Measurements from ENCODE around the gene SUGP1. TPM values are rescaled to one million over a fixed set of nuclear protein-coding genes. Genes with fewer than 3 reads are reported as not detected.
"Not testable (repeated sequence)": the region's sequence is repeated elsewhere in the genome, so short reads cannot be mapped to it uniquely, and the experiment has no call there.

The SUGP1 gene
- total RNA-seq, 1 experiment from 2014 or later = 81.3 TPM

DNA sequence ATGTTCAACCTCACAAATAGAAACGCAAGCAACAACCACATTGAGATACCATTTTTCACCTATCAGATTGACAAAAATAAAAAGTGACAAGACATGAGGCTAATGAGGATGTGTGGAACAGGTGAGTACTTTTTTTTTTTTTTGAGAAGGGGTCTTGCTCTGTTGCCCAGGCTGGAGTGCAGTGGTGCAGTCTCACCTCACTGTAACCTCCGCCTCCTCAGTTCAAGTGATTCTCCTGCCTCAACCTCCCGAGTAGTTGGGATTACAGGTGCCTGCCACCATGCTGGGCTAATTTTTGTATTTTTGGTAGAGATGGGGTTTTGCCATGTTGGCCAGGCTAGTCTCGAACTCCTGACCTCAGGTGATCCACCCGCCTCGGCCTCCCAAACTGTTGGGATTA, 66.9 kb downstream of the SUGP1 start:
- H3K27ac Mint-ChIP-seq; H3K4me1 Mint-ChIP-seq; DNase-seq (ENCODE audit: low spot score); ATAC-seq; H3K36me3 Mint-ChIP-seq; H3K4me3 Mint-ChIP-seq; H3K9me3 Mint-ChIP-seq; POLR2A ChIA-PET: not testable (repeated sequence)
- H3K27me3 Mint-ChIP-seq (ENCODE audit: low read depth) = peaks cover 64% of the 10 kb centered on the region
- TF ChIP-seq ZNF121 (CRISPR knock-in tag; IDR thresholded peaks at IDR 0.05) = peak; percentile 50; the same call in 1 of the 2 replicates
- CTCF ChIA-PET = interaction anchor here (0.6 to 0.7 kb wide), 2 partner anchors 61 to 87 kb away, joined by 3 to 5 read pairs; no protein-coding TSS in a partner anchor

DNA sequence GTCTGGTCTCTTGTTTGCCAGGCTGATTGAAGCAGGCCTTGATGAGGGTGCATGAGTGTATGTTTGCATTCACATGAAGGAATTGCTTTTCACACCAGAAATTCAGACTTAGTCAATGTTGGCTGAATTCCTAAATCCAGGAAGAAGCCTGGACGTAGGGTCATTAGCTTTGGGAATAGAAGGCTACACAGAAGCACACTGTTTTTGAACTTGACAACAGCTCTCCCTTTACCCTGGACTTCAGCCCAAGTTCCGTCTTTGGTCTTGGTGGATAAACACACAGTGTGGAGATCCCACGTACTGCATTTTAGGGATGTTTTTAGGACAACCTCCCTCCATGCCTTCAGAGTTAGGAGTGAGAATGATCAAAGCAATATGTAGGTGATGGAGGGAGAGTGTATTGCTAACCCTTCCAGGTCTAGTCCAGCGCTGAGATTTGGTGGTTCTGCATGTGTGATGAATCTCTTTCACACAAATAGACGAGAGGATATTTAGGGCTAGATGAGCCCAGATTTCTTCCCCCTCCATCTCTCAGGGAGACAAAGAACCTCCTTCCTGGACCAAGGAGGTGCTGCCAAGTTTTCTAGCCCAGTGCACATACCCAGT, 70.0 kb downstream of the SUGP1 start:
- ChIA-PET CTCF (interaction anchor here (1.6 kb wide), 1 partner anchor 25 kb away, joined by 5 read pairs; no protein-coding TSS in a partner anchor), POLR2A (no interaction called here)
- Mint-ChIP-seq H3K27ac (no peak overlapping the region), H3K4me3 (no peak overlapping the region), H3K4me1 (no peaks in the 10 kb centered on the region), H3K9me3 (no peaks in the 10 kb centered on the region), H3K36me3 (no peaks in the 10 kb centered on the region), H3K27me3 (ENCODE audit: low read depth) (peaks cover 65% of the 10 kb centered on the region)
- TF ChIP-seq SMAD3 (CRISPR knock-in tag; IDR thresholded peaks at IDR 0.05; ENCODE audit: borderline replicate concordance) = no peak
- TF ChIP-seq ATF1 (CRISPR knock-in tag; IDR thresholded peaks at IDR 0.05) = no peak
- TF ChIP-seq RELA (CRISPR knock-in tag; IDR thresholded peaks at IDR 0.05; ENCODE audit: borderline replicate concordance) = no peak
- no peak for TF ChIP-seq ZNF416 (CRISPR knock-in tag; IDR thresholded peaks at IDR 0.05)
- TF ChIP-seq EMX1 (CRISPR knock-in tag; IDR thresholded peaks at IDR 0.05) = no peak
- TF ChIP-seq ZNF219 (CRISPR knock-in tag; IDR thresholded peaks at IDR 0.05; ENCODE audit: borderline replicate concordance) = no peak
- TF ChIP-seq, protein P1, sequence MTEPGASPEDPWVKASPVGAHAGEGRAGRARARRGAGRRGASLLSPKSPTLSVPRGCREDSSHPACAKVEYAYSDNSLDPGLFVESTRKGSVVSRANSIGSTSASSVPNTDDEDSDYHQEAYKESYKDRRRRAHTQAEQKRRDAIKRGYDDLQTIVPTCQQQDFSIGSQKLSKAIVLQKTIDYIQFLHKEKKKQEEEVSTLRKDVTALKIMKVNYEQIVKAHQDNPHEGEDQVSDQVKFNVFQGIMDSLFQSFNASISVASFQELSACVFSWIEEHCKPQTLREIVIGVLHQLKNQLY (CRISPR knock-in tag; IDR thresholded peaks at IDR 0.05) = no peak
- TF ChIP-seq, protein P2, sequence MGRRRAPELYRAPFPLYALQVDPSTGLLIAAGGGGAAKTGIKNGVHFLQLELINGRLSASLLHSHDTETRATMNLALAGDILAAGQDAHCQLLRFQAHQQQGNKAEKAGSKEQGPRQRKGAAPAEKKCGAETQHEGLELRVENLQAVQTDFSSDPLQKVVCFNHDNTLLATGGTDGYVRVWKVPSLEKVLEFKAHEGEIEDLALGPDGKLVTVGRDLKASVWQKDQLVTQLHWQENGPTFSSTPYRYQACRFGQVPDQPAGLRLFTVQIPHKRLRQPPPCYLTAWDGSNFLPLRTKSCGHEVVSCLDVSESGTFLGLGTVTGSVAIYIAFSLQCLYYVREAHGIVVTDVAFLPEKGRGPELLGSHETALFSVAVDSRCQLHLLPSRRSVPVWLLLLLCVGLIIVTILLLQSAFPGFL (CRISPR knock-in tag; IDR thresholded peaks at IDR 0.05; ENCODE audit: borderline replicate concordance) = no peak
- TF ChIP-seq NFE2L1 (CRISPR knock-in tag; IDR thresholded peaks at IDR 0.05) = no peak
- TF ChIP-seq ZNF317 (CRISPR knock-in tag; IDR thresholded peaks at IDR 0.05; ENCODE audit: borderline replicate concordance, low read depth) = no peak
- TF ChIP-seq, protein P3, sequence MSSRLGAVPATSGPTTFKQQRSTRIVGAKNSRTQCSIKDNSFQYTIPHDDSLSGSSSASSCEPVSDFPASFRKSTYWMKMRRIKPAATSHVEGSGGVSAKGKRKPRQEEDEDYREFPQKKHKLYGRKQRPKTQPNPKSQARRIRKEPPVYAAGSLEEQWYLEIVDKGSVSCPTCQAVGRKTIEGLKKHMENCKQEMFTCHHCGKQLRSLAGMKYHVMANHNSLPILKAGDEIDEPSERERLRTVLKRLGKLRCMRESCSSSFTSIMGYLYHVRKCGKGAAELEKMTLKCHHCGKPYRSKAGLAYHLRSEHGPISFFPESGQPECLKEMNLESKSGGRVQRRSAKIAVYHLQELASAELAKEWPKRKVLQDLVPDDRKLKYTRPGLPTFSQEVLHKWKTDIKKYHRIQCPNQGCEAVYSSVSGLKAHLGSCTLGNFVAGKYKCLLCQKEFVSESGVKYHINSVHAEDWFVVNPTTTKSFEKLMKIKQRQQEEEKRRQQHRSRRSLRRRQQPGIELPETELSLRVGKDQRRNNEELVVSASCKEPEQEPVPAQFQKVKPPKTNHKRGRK (CRISPR knock-in tag; IDR thresholded peaks at IDR 0.05; ENCODE audit: borderline replicate concordance) = no peak
- TF ChIP-seq, protein P4, sequence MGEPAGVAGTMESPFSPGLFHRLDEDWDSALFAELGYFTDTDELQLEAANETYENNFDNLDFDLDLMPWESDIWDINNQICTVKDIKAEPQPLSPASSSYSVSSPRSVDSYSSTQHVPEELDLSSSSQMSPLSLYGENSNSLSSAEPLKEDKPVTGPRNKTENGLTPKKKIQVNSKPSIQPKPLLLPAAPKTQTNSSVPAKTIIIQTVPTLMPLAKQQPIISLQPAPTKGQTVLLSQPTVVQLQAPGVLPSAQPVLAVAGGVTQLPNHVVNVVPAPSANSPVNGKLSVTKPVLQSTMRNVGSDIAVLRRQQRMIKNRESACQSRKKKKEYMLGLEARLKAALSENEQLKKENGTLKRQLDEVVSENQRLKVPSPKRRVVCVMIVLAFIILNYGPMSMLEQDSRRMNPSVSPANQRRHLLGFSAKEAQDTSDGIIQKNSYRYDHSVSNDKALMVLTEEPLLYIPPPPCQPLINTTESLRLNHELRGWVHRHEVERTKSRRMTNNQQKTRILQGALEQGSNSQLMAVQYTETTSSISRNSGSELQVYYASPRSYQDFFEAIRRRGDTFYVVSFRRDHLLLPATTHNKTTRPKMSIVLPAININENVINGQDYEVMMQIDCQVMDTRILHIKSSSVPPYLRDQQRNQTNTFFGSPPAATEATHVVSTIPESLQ (CRISPR knock-in tag; IDR thresholded peaks at IDR 0.05) = no peak
- ATAC-seq (no peak), DNase-seq (ENCODE audit: low spot score) (no peak)

DNA sequence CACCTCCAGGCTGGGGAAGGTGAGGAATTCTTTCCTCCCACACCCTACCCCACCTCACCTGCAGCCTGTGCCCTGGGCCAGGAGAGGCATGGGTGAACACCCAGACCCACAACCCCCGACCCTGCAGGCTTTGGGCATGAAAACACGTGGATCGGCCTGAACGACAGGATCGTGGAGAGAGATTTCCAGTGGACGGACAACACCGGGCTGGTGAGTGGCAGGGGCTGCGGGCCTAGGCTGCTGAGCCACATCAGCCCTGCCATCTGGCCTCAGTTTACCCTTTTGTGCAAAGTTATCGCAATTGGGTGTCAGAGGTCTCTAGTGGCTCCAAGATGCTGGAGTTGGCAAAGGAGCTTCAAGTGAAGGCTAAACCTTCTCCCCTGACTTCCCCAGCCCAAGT, 79.8 kb downstream of the SUGP1 start:
- ChIA-PET CTCF (interaction anchor here (1.0 to 1.5 kb wide), 2 partner anchors 15 to 102 kb away, joined by 4 read pairs; no protein-coding TSS in a partner anchor), POLR2A (no interaction called here)
- Mint-ChIP-seq H3K27ac (no peak overlapping the region), H3K27me3 (ENCODE audit: low read depth) (peaks cover 29% of the 10 kb centered on the region), H3K4me3 (no peak overlapping the region), H3K4me1 (no peaks in the 10 kb centered on the region), H3K9me3 (peaks cover 9% of the 10 kb centered on the region), H3K36me3 (peaks cover 4% of the 10 kb centered on the region)
- TF ChIP-seq, protein P5, sequence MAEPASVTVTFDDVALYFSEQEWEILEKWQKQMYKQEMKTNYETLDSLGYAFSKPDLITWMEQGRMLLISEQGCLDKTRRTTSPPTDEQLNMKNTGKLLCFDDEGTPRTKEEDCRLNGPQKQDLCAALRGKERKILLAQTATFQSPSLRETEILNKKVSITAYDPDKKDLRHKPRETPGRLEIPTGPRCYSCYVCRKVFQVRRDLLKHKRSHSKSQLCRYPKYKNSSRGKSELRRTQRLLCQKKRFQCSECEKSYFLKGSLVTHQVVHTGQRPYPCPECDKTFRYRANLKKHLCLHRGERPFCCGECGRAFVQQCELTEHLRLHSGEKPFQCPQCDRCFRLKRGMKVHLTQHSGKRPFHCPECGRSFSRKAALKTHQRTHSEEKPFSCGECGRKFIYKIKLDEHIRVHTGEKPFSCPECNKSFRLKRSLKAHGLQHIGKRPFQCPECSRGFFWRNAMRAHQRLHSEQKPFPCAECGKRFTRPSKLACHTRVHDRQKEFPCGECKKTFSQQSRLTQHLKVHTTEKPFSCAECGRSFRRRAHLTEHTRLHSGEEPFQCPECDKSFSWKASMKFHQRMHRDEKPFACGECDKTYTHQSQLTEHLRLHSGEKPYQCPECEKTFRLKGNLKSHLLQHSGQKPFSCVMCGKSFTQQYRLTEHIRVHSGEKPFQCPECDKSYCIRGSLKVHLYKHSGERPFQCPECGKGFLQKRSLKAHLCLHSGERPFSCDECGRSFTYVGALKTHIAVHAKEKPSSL (CRISPR knock-in tag; conservative IDR thresholded peaks at IDR 0.05) = no peak
- TF ChIP-seq PRRX2 (CRISPR knock-in tag; IDR thresholded peaks at IDR 0.05) = no peak
- no peak for TF ChIP-seq OVOL2 (CRISPR knock-in tag; IDR thresholded peaks at IDR 0.05; ENCODE audit: borderline replicate concordance)
- no peak for DNase-seq (ENCODE audit: low spot score)
- ATAC-seq = no peak
